Activated CD8-positive, alpha-beta T cell treated with anti-CD3 and anti-CD28 coated beads for 36 hours (primary cell): ENCODE measurements around the gene HDGFL2. TPM values are rescaled to one million over a fixed set of nuclear protein-coding genes. Genes with fewer than 3 reads are reported as not detected.
"Not testable (repeated sequence)": the region's sequence is repeated elsewhere in the genome, so short reads cannot be mapped to it uniquely, and the experiment has no call there.

ENCODE experiments used
- ATAC-seq: fragments of 200-7000 bp; cut with Tn5 transposase; one replicate; pipeline ENCODE4 v1.10.0; 2021; ENCODE audit warnings: mild to moderate bottlenecking, moderate library complexity
- CTCF ChIA-PET: fragments of 350-600 bp; sonication (Branson Sonifier 250); formaldehyde crosslinking; loops from one replicate; lab custom pipeline; 2021; ENCODE audit warnings: antibody characterized with exemption; lab: Charles Lee
- POLR2A ChIA-PET: fragments of 350-600 bp; sonication (Branson Sonifier 250); formaldehyde crosslinking; loops from one replicate; lab custom pipeline; 2021; ENCODE audit warnings: antibody characterized with exemption; lab: Charles Lee
- DNase-seq: peaks from one replicate; pipeline ENCODE4 v3.0.0-alpha.2; 2020
- H3K27ac Mint-ChIP-seq: one replicate; pipeline ENCODE4 v1.8.0; 2021; ENCODE audit warnings: mild to moderate bottlenecking, mixed read lengths
- H3K27me3 Mint-ChIP-seq: one replicate; pipeline ENCODE4 v1.8.0; 2021; ENCODE audit warnings: mixed read lengths
- H3K36me3 Mint-ChIP-seq: one replicate; pipeline ENCODE4 v1.8.0; 2021; ENCODE audit warnings: low read depth, mixed read lengths
- H3K4me1 Mint-ChIP-seq: one replicate; pipeline ENCODE4 v1.8.0; 2021; ENCODE audit warnings: low read depth, mixed read lengths
- H3K4me3 Mint-ChIP-seq: one replicate; pipeline ENCODE4 v1.8.0; 2021; ENCODE audit warnings: mild to moderate bottlenecking, moderate library complexity, mixed read lengths
- H3K9me3 Mint-ChIP-seq: one replicate; pipeline ENCODE4 v1.8.0; 2021; ENCODE audit warnings: mixed read lengths
- intact Hi-C: fragments of 100-400 bp; cut with micrococcal nuclease; formaldehyde crosslinking; loops from one replicate; pipeline ENCODE4 v1.10.0; 2022
- total RNA-seq, 2 experiments: library from RNA; stranded (reverse); gene quantifications; one replicate each; pipeline ENCODE4 v1.2.3, GENCODE V29; 2021
- TF ChIP-seq, protein P1 (sequence below): fragments of 200-600 bp; IDR thresholded peaks from one replicate; pipeline ENCODE4 v1.8.0; 2022; ENCODE audit warnings: antibody characterized with exemption, mild to moderate bottlenecking

HDGFL2 gene
- total RNA-seq, 2 experiments from 2014 or later = 37.5 to 44.0 TPM

DNA sequence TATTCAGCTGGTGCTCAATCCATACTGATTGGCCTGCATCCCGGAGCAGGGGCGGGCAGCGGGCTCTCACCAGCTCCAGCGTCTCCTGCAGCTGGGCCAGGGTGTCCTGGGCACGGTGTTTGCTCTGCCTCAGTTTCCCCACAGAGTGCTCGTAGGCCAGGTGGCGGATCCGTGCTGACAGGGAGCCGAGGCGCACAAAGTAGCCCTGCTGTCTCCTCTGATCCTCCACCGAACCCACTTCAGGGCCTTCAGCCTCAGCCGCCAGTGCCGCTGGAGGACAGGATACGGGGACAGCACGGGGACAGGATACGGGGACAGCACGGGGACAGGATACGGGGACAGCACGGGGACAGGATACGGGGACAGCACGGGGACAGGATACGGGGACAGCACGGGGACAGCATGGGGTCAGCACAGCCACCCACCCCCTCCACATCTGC, 53.5 kb downstream of the HDGFL2 start:
- intact Hi-C loops = no loop called here
- no peak for ATAC-seq
- POLR2A ChIA-PET = no interaction called here

DNA sequence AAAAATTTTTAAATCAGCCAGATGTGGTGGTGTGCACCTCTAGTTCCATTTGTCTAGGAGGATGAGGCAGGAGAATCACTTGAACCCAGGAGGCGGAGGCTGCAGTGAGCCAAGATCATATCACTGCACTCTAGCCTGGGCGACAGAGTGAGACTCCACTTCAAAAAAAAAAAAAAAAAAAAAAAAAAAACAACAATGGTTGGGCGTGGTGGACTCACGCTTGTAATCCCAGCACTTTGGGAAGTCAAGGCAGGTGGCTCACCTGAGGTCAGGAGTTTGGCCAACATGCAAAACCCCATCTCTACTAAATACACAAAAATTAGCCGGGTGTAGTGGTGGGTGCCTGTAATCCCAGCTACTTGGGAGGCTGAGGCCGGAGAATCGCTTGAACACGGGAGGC, 55.3 kb downstream of the HDGFL2 start:
- CTCF ChIA-PET, H3K4me1 Mint-ChIP-seq, ATAC-seq, H3K36me3 Mint-ChIP-seq, H3K27ac Mint-ChIP-seq, DNase-seq, H3K4me3 Mint-ChIP-seq, H3K9me3 Mint-ChIP-seq, intact Hi-C loops, H3K27me3 Mint-ChIP-seq, POLR2A ChIA-PET: not testable (repeated sequence)

More for the DNA sequence above, 53.5 kb downstream of the HDGFL2 start:
- CTCF ChIA-PET = interaction anchor here (0.7 to 3.2 kb wide), 25 partner anchors 10 to 266 kb away, joined by 3 to 39 read pairs (median 4); partner anchors contain the start of genes FEM1A, LRG1, PLIN5 and SEMA6B
- Mint-ChIP-seq H3K27me3 (peaks cover 2% of the 10 kb centered on the region), H3K9me3 (no peaks in the 10 kb centered on the region), H3K4me3 (no peak overlapping the region), H3K36me3 (no peaks in the 10 kb centered on the region), H3K27ac (no peak overlapping the region), H3K4me1 (no peaks in the 10 kb centered on the region)
- TF ChIP-seq, protein P1, sequence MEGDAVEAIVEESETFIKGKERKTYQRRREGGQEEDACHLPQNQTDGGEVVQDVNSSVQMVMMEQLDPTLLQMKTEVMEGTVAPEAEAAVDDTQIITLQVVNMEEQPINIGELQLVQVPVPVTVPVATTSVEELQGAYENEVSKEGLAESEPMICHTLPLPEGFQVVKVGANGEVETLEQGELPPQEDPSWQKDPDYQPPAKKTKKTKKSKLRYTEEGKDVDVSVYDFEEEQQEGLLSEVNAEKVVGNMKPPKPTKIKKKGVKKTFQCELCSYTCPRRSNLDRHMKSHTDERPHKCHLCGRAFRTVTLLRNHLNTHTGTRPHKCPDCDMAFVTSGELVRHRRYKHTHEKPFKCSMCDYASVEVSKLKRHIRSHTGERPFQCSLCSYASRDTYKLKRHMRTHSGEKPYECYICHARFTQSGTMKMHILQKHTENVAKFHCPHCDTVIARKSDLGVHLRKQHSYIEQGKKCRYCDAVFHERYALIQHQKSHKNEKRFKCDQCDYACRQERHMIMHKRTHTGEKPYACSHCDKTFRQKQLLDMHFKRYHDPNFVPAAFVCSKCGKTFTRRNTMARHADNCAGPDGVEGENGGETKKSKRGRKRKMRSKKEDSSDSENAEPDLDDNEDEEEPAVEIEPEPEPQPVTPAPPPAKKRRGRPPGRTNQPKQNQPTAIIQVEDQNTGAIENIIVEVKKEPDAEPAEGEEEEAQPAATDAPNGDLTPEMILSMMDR = no peak
- no peak for DNase-seq

DNA sequence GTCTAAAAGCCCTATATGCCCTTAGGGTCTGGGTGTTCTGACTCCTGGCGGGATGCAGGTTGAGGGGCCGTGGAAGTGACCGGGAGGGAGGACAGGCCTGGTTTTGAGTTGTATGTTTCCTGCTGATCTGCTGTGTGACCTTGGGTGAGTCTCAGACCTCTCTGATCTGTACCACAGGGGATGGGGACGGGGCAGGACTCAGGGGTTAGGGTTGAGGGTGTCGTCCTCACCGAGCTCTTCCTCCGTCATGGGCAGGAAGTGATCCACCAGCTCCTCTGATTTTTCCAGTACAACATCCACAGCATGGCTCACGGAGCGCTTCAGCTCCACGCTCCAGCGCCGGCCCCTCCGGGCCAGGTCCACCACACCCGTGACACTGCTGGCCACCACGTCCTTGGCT, 56.7 kb downstream of the HDGFL2 start:
- POLR2A ChIA-PET = no interaction called here
- no peak for ATAC-seq

DNA sequence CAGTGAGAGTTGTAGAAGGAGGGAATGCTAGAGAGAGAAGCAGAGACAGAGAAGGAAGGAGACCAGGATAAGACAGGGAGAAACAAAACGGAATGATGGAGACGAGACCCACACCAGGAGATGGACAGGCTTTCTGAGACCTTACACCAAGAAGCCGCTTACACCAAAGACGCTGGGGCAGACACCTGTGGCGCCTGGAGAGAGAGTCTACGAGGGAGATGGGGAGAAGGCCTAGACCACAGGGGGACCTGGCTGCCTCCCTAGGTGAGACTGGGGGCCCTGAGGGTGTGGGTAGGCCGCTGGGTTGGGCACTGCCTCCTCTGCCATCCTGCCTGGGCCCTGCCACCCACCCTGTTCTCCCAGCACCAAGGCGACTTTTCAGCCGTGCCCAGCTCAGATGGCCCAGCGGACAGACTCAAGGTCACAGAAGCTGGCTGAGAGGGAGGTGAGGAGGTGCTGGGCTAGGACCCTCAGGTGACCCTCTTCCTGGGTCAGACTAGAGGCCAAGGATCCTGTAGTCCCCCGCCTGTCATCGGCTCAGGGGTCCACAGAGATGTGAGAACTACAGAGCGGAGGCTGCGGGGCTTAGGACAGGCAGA, 57.9 kb downstream of the HDGFL2 start:
- ATAC-seq = no peak
- peaks cover 6% of the 10 kb centered on the region for H3K27me3 Mint-ChIP-seq

More for the DNA sequence above, 56.7 kb downstream of the HDGFL2 start:
- Mint-ChIP-seq H3K4me1 (no peaks in the 10 kb centered on the region), H3K27me3 (peaks cover 4% of the 10 kb centered on the region), H3K36me3 (no peaks in the 10 kb centered on the region), H3K9me3 (no peaks in the 10 kb centered on the region), H3K4me3 (no peak overlapping the region), H3K27ac (no peak overlapping the region)
- intact Hi-C loops = no loop called here
- TF ChIP-seq, protein P1 = no peak
- CTCF ChIA-PET = no interaction called here
- DNase-seq = no peak

DNA sequence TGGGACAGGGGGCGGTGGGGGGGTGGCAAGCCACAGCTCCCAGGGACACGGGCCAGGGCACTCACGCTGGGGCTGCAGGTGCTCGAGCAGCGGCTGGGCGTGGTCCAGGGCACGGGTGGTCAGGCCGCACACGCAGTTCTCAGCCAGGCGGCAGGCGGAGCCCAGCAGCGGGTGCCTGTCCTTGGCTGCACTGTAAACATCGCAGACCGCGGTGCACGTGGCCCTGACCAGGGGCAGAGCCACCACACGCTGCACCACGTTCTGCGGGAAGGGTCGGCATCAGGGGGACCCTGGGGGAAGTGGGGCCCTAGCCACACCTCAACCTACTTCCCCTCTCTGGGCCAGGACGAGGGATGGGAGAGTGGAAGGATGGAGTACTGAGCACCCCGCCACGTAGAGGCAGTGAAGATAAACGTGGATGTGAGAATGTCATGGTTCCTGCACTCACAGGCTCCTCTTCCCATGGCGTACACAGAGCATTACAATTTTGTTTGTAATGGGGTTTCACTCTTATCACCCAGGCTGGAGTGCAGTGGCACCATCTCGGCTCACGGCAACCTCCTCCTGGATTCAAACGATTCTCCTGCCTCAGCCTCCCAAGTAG, 59.6 kb downstream of the HDGFL2 start:
- TF ChIP-seq, protein P1 = no peak
- intact Hi-C loops = no loop called here
- DNase-seq = no peak
- POLR2A ChIA-PET = no interaction called here
- Mint-ChIP-seq H3K9me3 (no peaks in the 10 kb centered on the region), H3K27me3 (peaks cover 8% of the 10 kb centered on the region), H3K27ac (no peak overlapping the region), H3K36me3 (no peaks in the 10 kb centered on the region), H3K4me3 (no peak overlapping the region), H3K4me1 (peaks cover 5% of the 10 kb centered on the region)
- ATAC-seq = no peak
- CTCF ChIA-PET = no interaction called here

More for the DNA sequence above, 57.9 kb downstream of the HDGFL2 start:
- Mint-ChIP-seq H3K4me1 (peaks cover 2% of the 10 kb centered on the region), H3K36me3 (no peaks in the 10 kb centered on the region), H3K27ac (no peak overlapping the region), H3K9me3 (no peaks in the 10 kb centered on the region), H3K4me3 (no peak overlapping the region)
- no peak for DNase-seq
- intact Hi-C loops = no loop called here
- TF ChIP-seq, protein P1 = no peak
- CTCF ChIA-PET = interaction anchor here (0.6 kb wide), 1 partner anchor 254 kb away, joined by 3 read pairs; no protein-coding TSS in a partner anchor
- POLR2A ChIA-PET = no interaction called here
